ENCODE data around the gene KIAA0825.
"Not testable (repeated sequence)": the region's sequence is repeated elsewhere in the genome, so short reads cannot be mapped to it uniquely, and the experiment has no call there.

KIAA0825 gene

DNA sequence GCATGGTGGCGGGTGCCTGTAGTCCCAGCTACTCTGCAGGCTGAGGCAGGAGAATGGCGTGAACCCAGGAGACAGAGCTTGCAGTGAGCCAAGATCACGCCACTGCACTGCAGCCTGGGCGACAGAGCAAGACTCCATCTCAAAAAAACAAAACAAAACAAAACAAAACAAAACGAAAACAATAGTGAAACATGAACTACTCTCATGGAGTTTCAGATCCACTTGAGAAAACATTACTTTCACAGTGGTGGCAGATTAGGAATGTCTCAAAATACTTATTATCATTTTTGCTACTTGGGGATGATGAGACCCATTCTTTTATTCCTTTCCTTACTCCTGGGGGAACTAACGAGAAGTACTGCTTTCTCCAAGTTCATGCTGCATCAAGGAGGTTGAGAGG, 448.2 kb downstream of the KIAA0825 start:
- DNase-seq, result not testable (repeated sequence)

DNA sequence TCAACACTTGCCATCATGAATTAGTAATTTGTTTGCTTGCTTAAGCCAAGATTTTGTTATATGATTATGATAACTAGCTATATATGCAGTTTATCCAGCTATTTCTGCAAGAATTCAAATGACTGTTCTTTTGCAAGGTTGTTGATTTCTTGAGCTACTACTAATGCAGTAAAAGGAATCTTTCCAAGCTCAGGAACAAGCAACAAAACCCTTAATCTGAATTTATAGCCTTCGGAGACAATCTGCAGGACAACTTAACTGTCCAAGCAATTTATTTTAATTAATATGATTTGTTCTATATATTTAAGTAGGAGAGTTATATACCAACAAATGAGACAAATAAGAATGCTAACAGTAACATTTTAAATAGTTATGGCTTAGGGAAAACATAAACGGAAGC, 450.3 kb downstream of the KIAA0825 start:
- DNase-seq, result no peak

DNA sequence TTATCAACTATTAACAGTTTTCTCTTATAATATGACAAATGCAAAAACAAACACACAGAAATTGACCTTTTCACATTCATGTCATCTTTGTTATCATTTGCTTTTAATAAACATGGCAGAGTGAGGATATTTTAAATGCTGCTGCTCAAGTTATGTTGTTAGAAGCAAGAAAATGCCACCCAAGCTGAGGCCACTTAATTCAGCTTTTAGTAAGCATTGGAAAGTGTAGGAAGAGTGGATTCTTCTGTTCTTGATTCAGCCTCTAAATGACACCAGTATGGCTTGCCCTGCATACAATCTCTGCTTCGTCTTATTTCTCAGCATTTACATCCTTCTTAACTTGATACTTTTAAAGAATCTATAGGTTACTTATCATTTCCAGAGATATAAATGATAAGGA, 456.6 kb downstream of the KIAA0825 start:
- DNase-seq, result no peak

- DNase-seq, result no peak
These were observed 459.3 kb downstream of the KIAA0825 start for GRCh38 chr5:94159144-94159543.

- DNase-seq, result no peak
These were observed 460.5 kb downstream of the KIAA0825 start for GRCh38 chr5:94157704-94158539.

- DNase-seq, result no peak
These were observed 463.7 kb downstream of the KIAA0825 start for GRCh38 chr5:94154672-94155071.

- no peak for DNase-seq
These were observed 464.5 kb downstream of the KIAA0825 start for GRCh38 chr5:94153736-94154450.

- DNase-seq, result not testable (repeated sequence)
These were observed 474.8 kb downstream of the KIAA0825 start for GRCh38 chr5:94143621-94144020.

- DNase-seq, result no peak
These were observed 478.1 kb downstream of the KIAA0825 start for GRCh38 chr5:94140300-94140699.

- DNase-seq, result no peak
These were observed 488.3 kb downstream of the KIAA0825 start for GRCh38 chr5:94130077-94130476.

- DNase-seq, result no peak
These were observed 493.3 kb downstream of the KIAA0825 start for GRCh38 chr5:94125107-94125506.

DNA sequence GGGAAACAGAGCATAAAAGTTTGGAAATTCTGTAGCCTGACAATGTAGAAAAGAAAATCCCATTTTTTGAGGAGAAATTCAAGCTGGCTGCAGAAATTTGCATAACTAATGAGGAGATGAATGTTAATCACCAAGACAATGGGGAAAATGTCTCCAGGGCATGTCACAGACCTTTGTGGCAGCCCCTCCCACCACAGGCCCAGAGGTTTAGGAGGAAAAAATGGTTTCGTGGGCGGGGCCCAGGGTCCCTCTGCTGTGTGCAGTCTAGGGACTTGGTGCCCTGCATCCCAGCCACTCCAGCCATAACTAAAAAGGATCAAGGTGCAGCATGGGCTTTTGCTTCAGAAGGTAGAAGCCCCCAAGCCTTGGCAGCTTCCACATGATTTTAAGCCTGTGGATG, 502.1 kb downstream of the KIAA0825 start:
- not testable (repeated sequence) for DNase-seq

GRCh38 chr5:94113087-94113486, 505.3 kb downstream of the KIAA0825 start:
- no peak for DNase-seq

- peak; percentile 23 for DNase-seq
These were observed 507.0 kb downstream of the KIAA0825 start for GRCh38 chr5:94111209-94112004.

DNA sequence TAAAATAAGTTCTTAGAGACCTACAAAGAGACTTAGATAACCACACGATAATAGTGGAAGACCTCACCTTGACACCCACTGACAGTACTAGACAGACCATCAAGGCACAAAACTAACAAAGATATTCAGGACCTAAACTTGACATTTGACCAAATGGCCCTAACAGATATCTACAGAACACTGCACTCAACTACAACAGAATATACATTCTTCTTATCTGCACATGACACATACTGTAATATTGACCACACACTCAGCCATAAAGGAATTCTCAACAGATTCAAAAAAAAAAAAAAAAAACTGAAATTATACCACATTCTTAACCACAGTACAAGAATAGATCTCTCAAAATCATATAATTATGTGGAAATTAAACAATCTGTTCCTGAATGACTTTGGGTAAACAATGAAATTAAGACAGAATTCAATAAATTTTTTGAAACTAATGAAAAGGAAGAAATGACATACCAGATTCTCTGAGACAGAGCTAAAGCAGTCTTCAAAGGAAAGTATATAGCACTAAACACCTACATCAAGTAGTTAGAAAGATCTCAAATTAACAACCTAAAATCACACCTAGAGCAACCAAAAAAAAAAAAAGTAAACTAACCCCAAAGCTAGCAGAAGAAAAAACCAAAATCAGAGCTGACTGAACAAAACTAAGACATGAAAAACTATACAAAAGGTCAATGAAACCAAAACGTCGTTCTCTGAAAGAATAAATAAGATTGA, 514.7 kb downstream of the KIAA0825 start:
- DNase-seq, result no peak

All from cortex of kidney (tissue), 1 donor.